ENCODE results near the gene TOGARAM2. TPM values are rescaled to one million over a fixed set of nuclear protein-coding genes. Genes with fewer than 3 reads are reported as not detected.

TOGARAM2 gene
- total and polyA plus RNA-seq, 2 of the 13 experiments (the other 11 are each of a cell fraction or from before 2014, with no cell fraction given), result under 0.01 to 0.05 TPM

- intact Hi-C loops (cut with micrococcal nuclease; ENCODE audit: unreplicated experiment), result loop anchor here (10.0 kb wide), 1 partner anchor 893 kb away; no protein-coding TSS in a partner anchor
- Histone ChIP-seq H3K4me3 (replicated peaks in 1 of 3; ENCODE audit: insufficient read depth in 1 of 3, low read depth in 2 of 3, low read length in 3 of 3) (peak overlapping the region; percentile 7 to 35 (median 8); a peak in 3 of 6 replicates), H3K4me2 (ENCODE audit: low read depth, low read length) (peak overlapping the region; percentile 69), H3K27ac (ENCODE audit: extremely low read length, insufficient read depth, low read length) (peak overlapping the region; percentile 26), H3K9ac (ENCODE audit: insufficient read depth, low read depth, low read length) (peak overlapping the region; percentile 8; the same call in 1 of the 2 replicates), H2AFZ (ENCODE audit: low read length) (no peak overlapping the region), H4K20me1 (ENCODE audit: insufficient read depth, low read length) (peaks cover 3% of the 10 kb centered on the region; the same call in 1 of the 2 replicates), H3K79me2 (ENCODE audit: insufficient read depth, low read length) (no peaks in the 10 kb centered on the region), H3K36me3 (replicated peaks in 1 of 2; ENCODE audit: control insufficient read depth in 1 of 2, insufficient read depth in 2 of 2, low read length in 2 of 2) (peaks cover 4 to 12% of the 10 kb centered on the region in 2 experiments; a peak in 4 of 5 replicates), H3K4me1 (ENCODE audit: insufficient read depth, low read length) (peaks cover 40% of the 10 kb centered on the region), H3K9me3 (ENCODE audit: low read length) (peaks cover 6% of the 10 kb centered on the region; the same call in 1 of the 2 replicates), H3K27me3 (ENCODE audit: control insufficient read depth in 1 of 2, insufficient read depth in 2 of 2, low read length in 2 of 2) (no peaks in the 10 kb centered on the region)
- ATAC-seq (peak; percentile 69), FAIRE-seq (peak; percentile 81), DNase-seq (ENCODE audit: low spot score) (peak; percentile 85)
- no TSS peak for BruUV-seq (replicated peaks)
- POLR2A ChIA-PET, result interaction anchor here (0.9 to 1.5 kb wide), 3 partner anchors 9 to 82 kb away, joined by 3 to 6 read pairs (median 4); partner anchors contain the start of gene TRMT61B
- CTCF ChIA-PET (ENCODE audit: low intra/inter-chr PET ratio, low total read pairs), result no interaction called here
- in situ Hi-C loops (cut with HindIII; ENCODE audit: extremely low pct_ligation_motif_present, low pct_unique_long_range_greater_than_20kb), result loop anchor here (25.0 kb wide), 1 partner anchor 1110 kb away; no protein-coding TSS in a partner anchor
- 3% methylated on average over 13 of the region's 13 CpGs for WGBS (ENCODE audit: low lambda C conversion rate)
- TF ChIP-seq ZNF589 (CRISPR knock-in tag; conservative IDR thresholded peaks at IDR 0.05), result no peak
- TF ChIP-seq ZBTB40 (IDR thresholded peaks at IDR 0.05), result no peak
- TF ChIP-seq ZBTB40 (CRISPR knock-in tag; IDR thresholded peaks at IDR 0.05), result no peak
- no peak for TF ChIP-seq SRSF1 (optimal IDR thresholded peaks at IDR 0.05; ENCODE audit: low read depth, low read length)
- peak; percentile 33 for TF ChIP-seq ZNF883 (CRISPR knock-in tag; IDR thresholded peaks at IDR 0.05; ENCODE audit: not compliant biosample characterization)
- 0 out of 2 replicates have a peak, but pooled peaks have one; percentile 15 for TF ChIP-seq ZBTB7B (CRISPR knock-in tag; IDR thresholded peaks at IDR 0.05)
- no peak for TF ChIP-seq HOXA7 (CRISPR knock-in tag; IDR thresholded peaks at IDR 0.05)
- TF ChIP-seq GABPB1 (CRISPR knock-in tag; IDR thresholded peaks at IDR 0.05), result peak; percentile 26; the same call in 1 of the 2 replicates
- no peak for TF ChIP-seq CREB3 (CRISPR knock-in tag; IDR thresholded peaks at IDR 0.05)
- TF ChIP-seq ZNF468 (CRISPR knock-in tag; IDR thresholded peaks at IDR 0.05), result no peak
- TF ChIP-seq PCBP1 (IDR thresholded peaks at IDR 0.05; ENCODE audit: borderline replicate concordance, low read depth, low read length), result no peak
- TF ChIP-seq POLR2AphosphoS5 (IDR thresholded peaks at IDR 0.05; ENCODE audit: low read depth, low read length), result no peak
- TF ChIP-seq ATM (IDR thresholded peaks at IDR 0.05; ENCODE audit: borderline replicate concordance), result no peak; the same call in 1 of the 2 replicates
Measured at GRCh38 chr2:28951910-28952835, 28.9 kb upstream of the TOGARAM2 start.

All from HepG2 (cell line).